ENCODE measurements around the gene IL1R2. TPM values are rescaled to one million over a fixed set of nuclear protein-coding genes. Genes with fewer than 3 reads are reported as not detected.

IL1R2 gene
- total and polyA plus RNA-seq, 2 of the 8 experiments (the other 6 are each of a cell fraction or from before 2014, with no cell fraction given): 0.06 TPM; not detected in 1

DNA sequence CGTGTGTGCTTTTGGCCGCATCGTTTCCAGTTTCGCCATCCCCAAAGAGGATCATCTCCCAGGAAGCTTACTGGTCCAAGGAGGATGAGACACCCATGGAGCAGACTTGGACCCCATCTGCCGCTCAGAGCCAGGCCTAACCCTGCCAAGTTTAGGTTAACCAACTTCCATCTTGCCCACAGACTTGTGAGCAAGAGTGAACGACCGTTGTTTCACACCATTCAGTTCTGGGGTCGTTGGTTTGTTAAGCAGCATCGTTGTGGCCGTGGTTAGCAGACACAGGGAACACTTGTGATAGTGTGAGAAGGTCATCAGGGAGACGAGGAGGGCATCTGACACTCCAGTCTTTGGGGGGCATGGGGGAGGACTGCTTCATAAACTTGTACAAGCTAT lies 15.1 kb downstream of the IL1R2 start (continued):
- TF ChIP-seq, protein P1, sequence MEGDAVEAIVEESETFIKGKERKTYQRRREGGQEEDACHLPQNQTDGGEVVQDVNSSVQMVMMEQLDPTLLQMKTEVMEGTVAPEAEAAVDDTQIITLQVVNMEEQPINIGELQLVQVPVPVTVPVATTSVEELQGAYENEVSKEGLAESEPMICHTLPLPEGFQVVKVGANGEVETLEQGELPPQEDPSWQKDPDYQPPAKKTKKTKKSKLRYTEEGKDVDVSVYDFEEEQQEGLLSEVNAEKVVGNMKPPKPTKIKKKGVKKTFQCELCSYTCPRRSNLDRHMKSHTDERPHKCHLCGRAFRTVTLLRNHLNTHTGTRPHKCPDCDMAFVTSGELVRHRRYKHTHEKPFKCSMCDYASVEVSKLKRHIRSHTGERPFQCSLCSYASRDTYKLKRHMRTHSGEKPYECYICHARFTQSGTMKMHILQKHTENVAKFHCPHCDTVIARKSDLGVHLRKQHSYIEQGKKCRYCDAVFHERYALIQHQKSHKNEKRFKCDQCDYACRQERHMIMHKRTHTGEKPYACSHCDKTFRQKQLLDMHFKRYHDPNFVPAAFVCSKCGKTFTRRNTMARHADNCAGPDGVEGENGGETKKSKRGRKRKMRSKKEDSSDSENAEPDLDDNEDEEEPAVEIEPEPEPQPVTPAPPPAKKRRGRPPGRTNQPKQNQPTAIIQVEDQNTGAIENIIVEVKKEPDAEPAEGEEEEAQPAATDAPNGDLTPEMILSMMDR (IDR thresholded peaks at IDR 0.05; ENCODE audit: control extremely low read depth in 1 of 3, insufficient read depth in 1 of 3, low read depth in 1 of 3, low read length in 3 of 3): no peak
- TF ChIP-seq GTF2F1 (IDR thresholded peaks at IDR 0.05; ENCODE audit: borderline replicate concordance, low read depth, low read length) (no peak), ZNF274 (IDR thresholded peaks at IDR 0.05; ENCODE audit: borderline replicate concordance, extremely low read depth, low read length) (no peak), JUN (IDR thresholded peaks at IDR 0.05; ENCODE audit: low read depth, low read length) (no peak), CHD2 (IDR thresholded peaks at IDR 0.05; ENCODE audit: low read length) (no peak), MAX (IDR thresholded peaks at IDR 0.05) (no peak), BCL11A (IDR thresholded peaks at IDR 0.05; ENCODE audit: low read depth in 2 of 2, low read length in 2 of 2) (no peak), SIN3A (conservative IDR thresholded peaks at IDR 0.05 in 1 of 2, IDR thresholded peaks at IDR 0.05 in 1 of 2; ENCODE audit: low read depth in 1 of 2, low read length in 2 of 2) (no peak), RXRA (IDR thresholded peaks at IDR 0.05; ENCODE audit: insufficient read depth, low read depth, low read length) (no peak), RFX5 (IDR thresholded peaks at IDR 0.05; ENCODE audit: borderline replicate concordance, low read depth, low read length) (no peak)
